A673 (cell line): ENCODE measurements around the gene WNK2.

Experiments used
- EZH2 ChIP-seq: fragments of 200-600 bp; sonication (generic); IDR thresholded peaks from 2 replicates; pipeline ENCODE4 v1.6.1; 2017; ENCODE audit warnings: borderline replicate concordance, low read depth, mild to moderate bottlenecking, mixed read lengths, antibody characterized with exemption, low read length; ENCODE audit not compliant: poor library complexity, severe bottlenecking
- TF ChIP-seq, protein P1 (sequence below): fragments of 300-800, 200-600 bp; sonication (generic); conservative IDR thresholded peaks from 2 replicates; pipeline ENCODE4 v1.5.1; 2017; ENCODE audit warnings: low read depth, mild to moderate bottlenecking, antibody characterized with exemption, low read length, moderate library complexity, mixed read lengths

DNA sequence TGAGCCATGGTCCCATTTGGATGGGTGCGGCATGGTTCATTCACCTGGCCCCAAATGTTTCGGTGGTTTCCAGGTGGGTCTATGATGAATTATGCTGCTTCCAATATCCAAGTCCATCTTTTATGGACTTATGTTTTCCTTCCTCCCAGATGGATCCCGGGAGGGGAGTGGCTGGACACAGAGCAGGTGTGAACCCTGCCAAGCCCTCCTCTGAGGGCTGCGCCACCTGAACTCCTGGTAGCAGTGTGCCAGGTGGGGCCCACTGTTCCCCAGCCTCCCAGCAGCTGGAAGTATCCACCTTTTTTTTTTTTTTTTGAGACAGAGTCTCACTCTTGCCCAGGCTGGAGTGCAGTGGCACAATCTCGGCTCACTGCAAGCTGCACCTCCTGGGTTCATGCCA, 42.9 kb downstream of the WNK2 start:
- TF ChIP-seq, protein P1, sequence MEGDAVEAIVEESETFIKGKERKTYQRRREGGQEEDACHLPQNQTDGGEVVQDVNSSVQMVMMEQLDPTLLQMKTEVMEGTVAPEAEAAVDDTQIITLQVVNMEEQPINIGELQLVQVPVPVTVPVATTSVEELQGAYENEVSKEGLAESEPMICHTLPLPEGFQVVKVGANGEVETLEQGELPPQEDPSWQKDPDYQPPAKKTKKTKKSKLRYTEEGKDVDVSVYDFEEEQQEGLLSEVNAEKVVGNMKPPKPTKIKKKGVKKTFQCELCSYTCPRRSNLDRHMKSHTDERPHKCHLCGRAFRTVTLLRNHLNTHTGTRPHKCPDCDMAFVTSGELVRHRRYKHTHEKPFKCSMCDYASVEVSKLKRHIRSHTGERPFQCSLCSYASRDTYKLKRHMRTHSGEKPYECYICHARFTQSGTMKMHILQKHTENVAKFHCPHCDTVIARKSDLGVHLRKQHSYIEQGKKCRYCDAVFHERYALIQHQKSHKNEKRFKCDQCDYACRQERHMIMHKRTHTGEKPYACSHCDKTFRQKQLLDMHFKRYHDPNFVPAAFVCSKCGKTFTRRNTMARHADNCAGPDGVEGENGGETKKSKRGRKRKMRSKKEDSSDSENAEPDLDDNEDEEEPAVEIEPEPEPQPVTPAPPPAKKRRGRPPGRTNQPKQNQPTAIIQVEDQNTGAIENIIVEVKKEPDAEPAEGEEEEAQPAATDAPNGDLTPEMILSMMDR, result no peak
- TF ChIP-seq EZH2, result no peak
